SK-N-SH treated with all-trans-retinoic acid at 6 μM for 48 hours (cell line): ENCODE data around the gene PHF8.

Experiments used
- PATZ1 ChIP-seq: fragments of 250-450 bp; sonication (Bioruptor Pico); IDR thresholded peaks from 2 replicates; pipeline ENCODE4 v1.8.0; 2020; ENCODE audit warnings: mild to moderate bottlenecking, moderate library complexity, borderline replicate concordance
- TOX ChIP-seq: fragments of 250-450 bp; sonication (Bioruptor Pico); IDR thresholded peaks from 2 replicates; pipeline ENCODE4 v1.8.0; 2021; ENCODE audit warnings: mild to moderate bottlenecking, moderate library complexity, borderline replicate concordance
- TSHZ2 ChIP-seq: fragments of 250-450 bp; sonication (Bioruptor Pico); IDR thresholded peaks from 2 replicates; pipeline ENCODE4 v1.5.0; 2020; ENCODE audit warnings: mild to moderate bottlenecking, moderate library complexity
- ZFP30 ChIP-seq: fragments of 450-650 bp; formaldehyde crosslinking; IDR thresholded peaks from 2 replicates; pipeline ENCODE4 v1.5.0; 2022; ENCODE audit warnings: mild to moderate bottlenecking, moderate library complexity
- ZNF565 ChIP-seq: fragments of 450-650 bp; formaldehyde crosslinking; conservative IDR thresholded peaks from 2 replicates; pipeline ENCODE4 v1.5.0; 2020; ENCODE audit warnings: low read depth, mild to moderate bottlenecking, moderate library complexity

- no peak for TF ChIP-seq ZNF565 (CRISPR knock-in tag)
- no peak for TF ChIP-seq PATZ1 (CRISPR knock-in tag)
- TF ChIP-seq TOX (CRISPR knock-in tag): no peak
- TF ChIP-seq ZFP30 (CRISPR knock-in tag): no peak
- no peak for TF ChIP-seq TSHZ2 (CRISPR knock-in tag)
Measured at GRCh38 chrX:54045563-54046228, 1.4 kb upstream of the PHF8 start.
